HepG2 (cell line): ENCODE data around the gene TTLL6. TPM values are rescaled to one million over a fixed set of nuclear protein-coding genes. Genes with fewer than 3 reads are reported as not detected.

Source experiments
- ETV6 ChIP-seq: sonication (generic); formaldehyde crosslinking; conservative IDR thresholded peaks from 2 replicates; pipeline ENCODE4 v1.4.0; 2020; ENCODE audit warnings: missing genetic modification reagents
- FOXA3 ChIP-seq: IDR thresholded peaks from 2 replicates; pipeline ENCODE4 v1.6.1; 2016; ENCODE audit warnings: missing genetic modification reagents, missing compliant biosample characterization
- GATAD2A ChIP-seq: IDR thresholded peaks from 2 replicates; pipeline ENCODE4 v1.6.1; 2016
- KLF6 ChIP-seq: IDR thresholded peaks from 2 replicates; pipeline ENCODE4 v1.8.0; 2016; ENCODE audit warnings: missing biosample characterization, missing genetic modification reagents
- PITX1 ChIP-seq: sonication (generic); formaldehyde crosslinking; IDR thresholded peaks from 2 replicates; pipeline ENCODE4 v1.5.1; 2020; ENCODE audit warnings: mild to moderate bottlenecking, missing genetic modification reagents
- SMAD3 ChIP-seq: sonication (generic); formaldehyde crosslinking; IDR thresholded peaks from 2 replicates; pipeline ENCODE4 v1.4.0; 2020; ENCODE audit warnings: missing genetic modification reagents
- SOX5 ChIP-seq: IDR thresholded peaks from 2 replicates; pipeline ENCODE4 v1.6.1; 2016; ENCODE audit warnings: borderline replicate concordance
- TGIF2 ChIP-seq: IDR thresholded peaks from 2 replicates; pipeline ENCODE4 v1.6.1; 2016; ENCODE audit warnings: control low read depth, missing compliant biosample characterization
- THAP11 ChIP-seq: IDR thresholded peaks from 2 replicates; pipeline ENCODE4 v1.6.1; 2016; ENCODE audit warnings: missing biosample characterization, missing genetic modification reagents
- XRCC5 ChIP-seq: fragments of 200-400 bp; formaldehyde crosslinking; optimal IDR thresholded peaks from 2 replicates; pipeline ENCODE3; 2017; ENCODE audit warnings: mild to moderate bottlenecking, low read length
- ZFP1 ChIP-seq: IDR thresholded peaks from 2 replicates; pipeline ENCODE4 v1.6.1; 2016
- ZFX ChIP-seq: sonication (generic); formaldehyde crosslinking; IDR thresholded peaks from 2 replicates; pipeline ENCODE4 v1.4.0; 2020; ENCODE audit warnings: mild to moderate bottlenecking, low read depth, missing genetic modification reagents, moderate library complexity
- ZNF260 ChIP-seq: sonication (generic); formaldehyde crosslinking; IDR thresholded peaks from 2 replicates; pipeline ENCODE4 v1.4.0; 2020; ENCODE audit warnings: missing genetic modification reagents, low read depth, mild to moderate bottlenecking, borderline replicate concordance
- ZNF274 ChIP-seq: sonication (generic); formaldehyde crosslinking; IDR thresholded peaks from 2 replicates; pipeline ENCODE4 v1.5.1; 2020; ENCODE audit warnings: mild to moderate bottlenecking, missing genetic modification reagents
- ZNF556 ChIP-seq: sonication (generic); formaldehyde crosslinking; IDR thresholded peaks from 2 replicates; pipeline ENCODE4 v1.4.0; 2020; ENCODE audit warnings: mild to moderate bottlenecking, missing genetic modification reagents, borderline replicate concordance
- ZNF792 ChIP-seq: IDR thresholded peaks from 2 replicates; pipeline ENCODE4 v1.6.1; 2016
- ZNF839 ChIP-seq: sonication (generic); formaldehyde crosslinking; IDR thresholded peaks from 2 replicates; pipeline ENCODE4 v1.4.0; 2020; ENCODE audit warnings: missing genetic modification reagents, mild to moderate bottlenecking, borderline replicate concordance
- polyA plus RNA-seq, 8 experiments: library from polyadenylated mRNA; depleted of rRNA in 3 of 8; stranded (reverse) in 7 of 8; unstranded in 1 of 8; fragments of >200 nt; fragmentation: Illumina TruSeq in 4 of 8; extraction: Trizol in 4 of 8; gene quantifications; 2 replicates each; pipeline versions ENCODE4 v1.2.1 to v1.2.3, GENCODE V29; 2011 to 2016; ENCODE audit warnings: low read depth in 4 of 8, missing spikeins in 1 of 8, mixed read lengths in 1 of 8; ENCODE audit not compliant: insufficient read depth in 1 of 8
- total RNA-seq, 5 experiments: library from RNA; depleted of rRNA; stranded (reverse); fragments of >200 nt; fragmentation: Illumina TruSeq; extraction: Trizol; gene quantifications; 2 replicates each; pipeline ENCODE4 v1.2.3, GENCODE V29; 2016; ENCODE audit warnings: low read depth in 1 of 5
- TF ChIP-seq, protein P1 (sequence below): sonication (generic); formaldehyde crosslinking; IDR thresholded peaks from one replicate; pipeline ENCODE4 v1.5.1; 2020; ENCODE audit warnings: mild to moderate bottlenecking, missing genetic modification reagents; ENCODE audit errors: not compliant biosample characterization
- TF ChIP-seq, protein P2 (sequence below): sonication (generic); formaldehyde crosslinking; IDR thresholded peaks from 2 replicates; pipeline ENCODE4 v1.5.1; 2020; ENCODE audit warnings: missing genetic modification reagents, mild to moderate bottlenecking, borderline replicate concordance
- TF ChIP-seq, protein P3 (sequence below): IDR thresholded peaks from 2 replicates; pipeline ENCODE4 v1.6.1; 2016; ENCODE audit warnings: missing compliant biosample characterization, missing genetic modification reagents, borderline replicate concordance

Gene TTLL6
- total and polyA plus RNA-seq, 2 of the 13 experiments (the other 11 are each of a cell fraction or from before 2014, with no cell fraction given): 0.04 to 0.08 TPM

DNA sequence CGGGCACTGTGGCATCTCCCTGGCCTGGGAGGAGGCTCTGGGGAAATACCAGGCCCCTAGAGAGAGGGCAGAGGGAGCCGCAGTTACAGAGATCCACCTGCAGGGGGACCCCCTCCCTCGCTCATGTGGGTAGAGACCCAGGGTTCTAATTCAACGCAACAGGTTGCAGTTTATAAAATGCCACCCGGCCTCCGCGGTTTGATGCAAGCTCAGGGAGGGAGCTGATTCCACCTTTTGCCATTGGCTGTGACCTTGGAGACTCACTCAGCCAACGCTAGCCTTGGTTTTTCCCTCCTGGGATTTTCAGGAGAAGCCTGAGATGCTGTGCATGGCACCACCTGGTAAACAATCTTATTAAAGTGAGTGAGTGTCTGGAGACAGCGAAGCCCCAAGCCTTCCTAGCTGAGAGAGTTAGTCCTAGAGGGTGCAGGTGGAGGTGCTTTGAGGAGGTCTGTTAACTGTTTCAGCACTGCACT, 12.1 kb downstream of the TTLL6 start (continued):
- TF ChIP-seq, protein P1, sequence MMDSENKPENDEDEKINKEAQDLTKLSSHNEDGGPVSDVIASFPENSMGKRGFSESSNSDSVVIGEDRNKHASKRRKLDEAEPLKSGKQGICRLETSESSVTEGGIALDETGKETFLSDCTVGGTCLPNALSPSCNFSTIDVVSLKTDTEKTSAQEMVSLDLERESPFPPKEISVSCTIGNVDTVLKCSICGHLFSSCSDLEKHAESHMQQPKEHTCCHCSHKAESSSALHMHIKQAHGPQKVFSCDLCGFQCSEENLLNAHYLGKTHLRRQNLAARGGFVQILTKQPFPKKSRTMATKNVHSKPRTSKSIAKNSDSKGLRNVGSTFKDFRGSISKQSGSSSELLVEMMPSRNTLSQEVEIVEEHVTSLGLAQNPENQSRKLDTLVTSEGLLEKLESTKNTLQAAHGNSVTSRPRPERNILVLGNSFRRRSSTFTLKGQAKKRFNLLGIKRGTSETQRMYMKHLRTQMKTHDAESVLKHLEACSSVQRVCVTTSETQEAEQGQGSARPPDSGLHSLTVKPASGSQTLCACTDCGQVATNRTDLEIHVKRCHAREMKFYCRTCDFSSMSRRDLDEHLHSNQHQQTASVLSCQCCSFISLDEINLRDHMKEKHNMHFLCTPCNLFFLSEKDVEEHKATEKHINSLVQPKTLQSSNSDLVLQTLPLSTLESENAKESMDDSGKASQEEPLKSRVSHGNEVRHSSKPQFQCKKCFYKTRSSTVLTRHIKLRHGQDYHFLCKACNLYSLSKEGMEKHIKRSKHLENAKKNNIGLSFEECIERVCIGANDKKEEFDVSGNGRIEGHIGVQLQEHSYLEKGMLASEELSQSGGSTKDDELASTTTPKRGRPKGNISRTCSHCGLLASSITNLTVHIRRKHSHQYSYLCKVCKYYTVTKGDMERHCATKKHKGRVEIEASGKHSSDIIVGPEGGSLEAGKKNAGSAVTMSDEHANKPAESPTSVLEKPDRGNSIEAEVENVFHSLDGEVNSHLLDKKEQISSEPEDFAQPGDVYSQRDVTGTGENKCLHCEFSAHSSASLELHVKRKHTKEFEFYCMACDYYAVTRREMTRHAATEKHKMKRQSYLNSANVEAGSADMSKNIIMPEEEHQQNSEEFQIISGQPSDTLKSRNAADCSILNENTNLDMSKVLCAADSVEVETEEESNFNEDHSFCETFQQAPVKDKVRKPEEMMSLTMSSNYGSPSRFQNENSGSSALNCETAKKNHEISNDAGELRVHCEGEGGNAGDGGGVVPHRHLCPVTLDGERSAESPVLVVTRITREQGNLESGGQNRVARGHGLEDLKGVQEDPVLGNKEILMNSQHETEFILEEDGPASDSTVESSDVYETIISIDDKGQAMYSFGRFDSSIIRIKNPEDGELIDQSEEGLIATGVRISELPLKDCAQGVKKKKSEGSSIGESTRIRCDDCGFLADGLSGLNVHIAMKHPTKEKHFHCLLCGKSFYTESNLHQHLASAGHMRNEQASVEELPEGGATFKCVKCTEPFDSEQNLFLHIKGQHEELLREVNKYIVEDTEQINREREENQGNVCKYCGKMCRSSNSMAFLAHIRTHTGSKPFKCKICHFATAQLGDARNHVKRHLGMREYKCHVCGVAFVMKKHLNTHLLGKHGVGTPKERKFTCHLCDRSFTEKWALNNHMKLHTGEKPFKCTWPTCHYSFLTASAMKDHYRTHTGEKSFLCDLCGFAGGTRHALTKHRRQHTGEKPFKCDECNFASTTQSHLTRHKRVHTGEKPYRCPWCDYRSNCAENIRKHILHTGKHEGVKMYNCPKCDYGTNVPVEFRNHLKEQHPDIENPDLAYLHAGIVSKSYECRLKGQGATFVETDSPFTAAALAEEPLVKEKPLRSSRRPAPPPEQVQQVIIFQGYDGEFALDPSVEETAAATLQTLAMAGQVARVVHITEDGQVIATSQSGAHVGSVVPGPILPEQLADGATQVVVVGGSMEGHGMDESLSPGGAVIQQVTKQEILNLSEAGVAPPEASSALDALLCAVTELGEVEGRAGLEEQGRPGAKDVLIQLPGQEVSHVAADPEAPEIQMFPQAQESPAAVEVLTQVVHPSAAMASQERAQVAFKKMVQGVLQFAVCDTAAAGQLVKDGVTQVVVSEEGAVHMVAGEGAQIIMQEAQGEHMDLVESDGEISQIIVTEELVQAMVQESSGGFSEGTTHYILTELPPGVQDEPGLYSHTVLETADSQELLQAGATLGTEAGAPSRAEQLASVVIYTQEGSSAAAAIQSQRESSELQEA (CRISPR knock-in tag): peak; percentile 29
- TF ChIP-seq ZNF260 (CRISPR knock-in tag) (peak; percentile 91; the same call in 1 of the 2 replicates), ZFX (CRISPR knock-in tag) (peak; percentile 26; the same call in 1 of the 2 replicates), SOX5 (CRISPR knock-in tag) (0 out of 2 replicates have a peak, but pooled peaks have one; percentile 23), ZNF556 (CRISPR knock-in tag) (peak; percentile 48; the same call in 1 of the 2 replicates), ZFP1 (no peak), ZNF792 (CRISPR knock-in tag) (no peak), KLF6 (CRISPR knock-in tag) (peak; percentile 61; the same call in 1 of the 2 replicates), SMAD3 (0 out of 2 replicates have a peak, but pooled peaks have one; percentile 38), GATAD2A (CRISPR knock-in tag) (peak; percentile 46), PITX1 (CRISPR knock-in tag) (0 out of 2 replicates have a peak, but pooled peaks have one; percentile 23), ETV6 (CRISPR knock-in tag) (no peak), XRCC5 (peak; percentile 88), THAP11 (CRISPR knock-in tag) (peak; percentile 45; the same call in 1 of the 2 replicates), ZNF274 (CRISPR knock-in tag) (0 out of 2 replicates have a peak, but pooled peaks have one; percentile 29), FOXA3 (0 out of 2 replicates have a peak, but pooled peaks have one; percentile 16), TGIF2 (CRISPR knock-in tag) (no peak; the same call in 1 of the 2 replicates), ZNF839 (CRISPR knock-in tag) (peak; percentile 53; the same call in 1 of the 2 replicates)
- TF ChIP-seq, protein P2, sequence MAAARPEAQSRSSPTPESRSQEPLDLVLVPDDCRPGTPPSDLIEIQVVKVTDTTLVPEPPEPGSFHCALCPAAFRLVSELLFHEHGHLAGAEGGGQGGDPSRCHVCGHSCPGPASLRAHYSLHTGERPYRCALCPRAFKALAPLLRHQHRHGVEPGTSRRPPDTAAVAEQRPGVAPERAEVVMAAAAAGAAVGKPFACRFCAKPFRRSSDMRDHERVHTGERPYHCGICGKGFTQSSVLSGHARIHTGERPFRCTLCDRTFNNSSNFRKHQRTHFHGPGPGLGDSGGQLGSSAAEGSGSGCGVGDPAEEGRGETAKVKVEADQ (CRISPR knock-in tag): 0 out of 2 replicates have a peak, but pooled peaks have one; percentile 28
- TF ChIP-seq, protein P3, sequence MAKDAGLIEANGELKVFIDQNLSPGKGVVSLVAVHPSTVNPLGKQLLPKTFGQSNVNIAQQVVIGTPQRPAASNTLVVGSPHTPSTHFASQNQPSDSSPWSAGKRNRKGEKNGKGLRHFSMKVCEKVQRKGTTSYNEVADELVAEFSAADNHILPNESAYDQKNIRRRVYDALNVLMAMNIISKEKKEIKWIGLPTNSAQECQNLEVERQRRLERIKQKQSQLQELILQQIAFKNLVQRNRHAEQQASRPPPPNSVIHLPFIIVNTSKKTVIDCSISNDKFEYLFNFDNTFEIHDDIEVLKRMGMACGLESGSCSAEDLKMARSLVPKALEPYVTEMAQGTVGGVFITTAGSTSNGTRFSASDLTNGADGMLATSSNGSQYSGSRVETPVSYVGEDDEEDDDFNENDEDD (CRISPR knock-in tag): no peak
